Measurements from ENCODE around the gene TSHR.
"Not testable (repeated sequence)": the region's sequence is repeated elsewhere in the genome, so short reads cannot be mapped to it uniquely, and the experiment has no call there.

Gene TSHR

GRCh38 chr14:81068176-81068782 lies 112.9 kb downstream of the TSHR start:
- DNase-seq (ENCODE audit: low read depth in 2 of 2): no peak

GRCh38 chr14:81070511-81070910 lies 115.1 kb downstream of the TSHR start:
- no peak for DNase-seq (ENCODE audit: low read depth in 2 of 2)

GRCh38 chr14:81085596-81085995 lies 130.2 kb downstream of the TSHR start:
- DNase-seq (ENCODE audit: low read depth in 2 of 2): no peak

- no peak for DNase-seq (ENCODE audit: low read depth in 2 of 2)
Observed at GRCh38 chr14:81087230-81087629, 131.8 kb downstream of the TSHR start.

- no peak for DNase-seq (ENCODE audit: low read depth in 2 of 2)
Observed at GRCh38 chr14:81091139-81091538, 135.7 kb downstream of the TSHR start.

GRCh38 chr14:81091660-81092059 lies 136.2 kb downstream of the TSHR start:
- no peak for DNase-seq (ENCODE audit: low read depth in 2 of 2)

GRCh38 chr14:81093651-81094050 lies 138.2 kb downstream of the TSHR start:
- DNase-seq (ENCODE audit: low read depth in 2 of 2): no peak

- DNase-seq (ENCODE audit: low read depth in 2 of 2): no peak
Observed at GRCh38 chr14:81095539-81095938, 140.1 kb downstream of the TSHR start.

GRCh38 chr14:81096656-81097055 lies 141.2 kb downstream of the TSHR start:
- DNase-seq (ENCODE audit: low read depth in 2 of 2): no peak

- DNase-seq (ENCODE audit: low read depth in 2 of 2): no peak
Observed at GRCh38 chr14:81102217-81102616, 146.8 kb downstream of the TSHR start.

GRCh38 chr14:81103443-81103842 lies 148.0 kb downstream of the TSHR start:
- DNase-seq (ENCODE audit: low read depth in 2 of 2): no peak

GRCh38 chr14:81105378-81105777 lies 150.0 kb downstream of the TSHR start:
- DNase-seq (ENCODE audit: low read depth in 2 of 2): no peak

GRCh38 chr14:81105961-81106360 lies 150.5 kb downstream of the TSHR start:
- DNase-seq (ENCODE audit: low read depth in 2 of 2): no peak

- DNase-seq (ENCODE audit: low read depth in 2 of 2): no peak
Observed at GRCh38 chr14:81110186-81110585, 154.8 kb downstream of the TSHR start.

- DNase-seq (ENCODE audit: low read depth in 2 of 2): no peak
Observed at GRCh38 chr14:81113176-81113575, 157.8 kb downstream of the TSHR start.

GRCh38 chr14:81113945-81114820 lies 158.8 kb downstream of the TSHR start:
- not testable (repeated sequence) for DNase-seq (ENCODE audit: low read depth in 2 of 2)

- DNase-seq (ENCODE audit: low read depth in 2 of 2): no peak
Observed at GRCh38 chr14:81120501-81120900, 165.1 kb downstream of the TSHR start.

GRCh38 chr14:81122326-81122725 lies 166.9 kb downstream of the TSHR start:
- no peak for DNase-seq (ENCODE audit: low read depth in 2 of 2)

GRCh38 chr14:81123811-81124210 lies 168.4 kb downstream of the TSHR start:
- DNase-seq (ENCODE audit: low read depth in 2 of 2): no peak

GRCh38 chr14:81125536-81125935 lies 170.1 kb downstream of the TSHR start:
- no peak for DNase-seq (ENCODE audit: low read depth in 2 of 2)

GRCh38 chr14:81127785-81128184 lies 172.4 kb downstream of the TSHR start:
- DNase-seq (ENCODE audit: low read depth in 2 of 2): no peak

- no peak for DNase-seq (ENCODE audit: low read depth in 2 of 2)
Observed at GRCh38 chr14:81129242-81129641, 173.8 kb downstream of the TSHR start.

- DNase-seq (ENCODE audit: low read depth in 2 of 2): no peak
Observed at GRCh38 chr14:81132468-81132867, 177.0 kb downstream of the TSHR start.
